K562 (cell line): ENCODE measurements around the gene CNOT1. TPM values are rescaled to one million over a fixed set of nuclear protein-coding genes. Genes with fewer than 3 reads are reported as not detected.

ENCODE experiments used
- ARID1B ChIP-seq: fragments of 450-650 bp; IDR thresholded peaks from 2 replicates; pipeline ENCODE4 v1.6.1; 2016; ENCODE audit warnings: antibody characterized with exemption, mild to moderate bottlenecking, inconsistent platforms
- DPF2 ChIP-seq: fragments of 450-650 bp; IDR thresholded peaks from 2 replicates; pipeline ENCODE4 v1.6.1; 2016
- EZH2 ChIP-seq: IDR thresholded peaks from 2 replicates; pipeline ENCODE4 v1.6.1; 2012; ENCODE audit warnings: low read depth, mild to moderate bottlenecking, inconsistent platforms, low read length, borderline replicate concordance
- FOXM1 ChIP-seq, 2 experiments: fragments of 450-650 bp in 1 of 2; sonication (generic) in 1 of 2; formaldehyde crosslinking in 1 of 2; IDR thresholded peaks; 2 replicates each; pipeline versions ENCODE4 v1.6.1 to v1.9.0; 2017 to 2022; ENCODE audit warnings: low read depth in 2 of 2, mild to moderate bottlenecking in 2 of 2, missing genetic modification reagents in 1 of 2, moderate library complexity in 1 of 2
- HDGF ChIP-seq: fragments of 450-650 bp; IDR thresholded peaks from 2 replicates; pipeline ENCODE4 v1.6.1; 2016
- KDM4B ChIP-seq, 2 experiments: fragments of 450-650 bp in 1 of 2; sonication (generic) in 1 of 2; IDR thresholded peaks; 2 replicates each; pipeline ENCODE4 v1.6.1; 2016 to 2017; ENCODE audit warnings: borderline replicate concordance in 2 of 2, antibody characterized with exemption in 1 of 2, low read depth in 1 of 2, mild to moderate bottlenecking in 1 of 2
- MYBL2 ChIP-seq, 2 experiments: fragments of 450-650 bp in 1 of 2; sonication (generic) in 1 of 2; formaldehyde crosslinking in 1 of 2; IDR thresholded peaks; 2 replicates each; pipeline versions ENCODE4 v1.6.1 to v1.8.1; 2017 to 2022; ENCODE audit warnings: borderline replicate concordance in 1 of 2, inconsistent platforms in 1 of 2, low read depth in 1 of 2, mild to moderate bottlenecking in 1 of 2, missing genetic modification reagents in 1 of 2, moderate library complexity in 1 of 2
- PHF8 ChIP-seq: fragments of 200-600 bp; sonication (generic); IDR thresholded peaks from 2 replicates; pipeline ENCODE4 v1.6.1; 2012; ENCODE audit warnings: mixed run types, mild to moderate bottlenecking, inconsistent platforms, low read length, moderate library complexity, borderline replicate concordance
- POU5F1 ChIP-seq: fragments of 150-350 bp; IDR thresholded peaks from 2 replicates; pipeline ENCODE4 v1.6.1; 2014; ENCODE audit warnings: borderline replicate concordance, low read length, low read depth, mild to moderate bottlenecking; ENCODE audit not compliant: partially characterized antibody
- PRMT5 ChIP-seq: sonication (generic); formaldehyde crosslinking; IDR thresholded peaks from 2 replicates; pipeline ENCODE4 v1.5.0; 2020; ENCODE audit warnings: missing genetic modification reagents
- PTTG1 ChIP-seq: fragments of 450-650 bp; IDR thresholded peaks from 2 replicates; pipeline ENCODE4 v1.6.1; 2016; ENCODE audit warnings: low read depth, mild to moderate bottlenecking, missing genetic modification characterization, missing compliant biosample characterization
- RFX5 ChIP-seq: IDR thresholded peaks from 2 replicates; pipeline ENCODE4 v1.6.1; 2011; ENCODE audit warnings: low read depth, mild to moderate bottlenecking, improper control_type of control experiment, low read length
- RFX7 ChIP-seq: fragments of 250-450 bp; sonication (Bioruptor Pico); IDR thresholded peaks from 2 replicates; pipeline ENCODE4 v1.5.1; 2021; ENCODE audit warnings: mild to moderate bottlenecking
- SREBF1 ChIP-seq: fragments of 150-350 bp; IDR thresholded peaks from 2 replicates; pipeline ENCODE4 v1.6.1; 2014; ENCODE audit warnings: antibody characterized with exemption, low read depth, low read length, borderline replicate concordance
- U2AF1 ChIP-seq: fragments of 200-400 bp; formaldehyde crosslinking; optimal IDR thresholded peaks from 2 replicates; pipeline ENCODE3; 2017; ENCODE audit warnings: mild to moderate bottlenecking, low read depth, low read length, moderate library complexity
- ZNF239 ChIP-seq: fragments of 250-450 bp; sonication (Bioruptor Pico); IDR thresholded peaks from 2 replicates; pipeline ENCODE4 v1.4.0; 2020; ENCODE audit warnings: mild to moderate bottlenecking
- polyA plus RNA-seq, 8 experiments: library from polyadenylated mRNA; depleted of rRNA in 4 of 8; stranded (reverse) in 5 of 8; unstranded in 3 of 8; fragments of >200 nt; fragmentation: Nextera tagmentation in 2 of 8; fragmentation: Illumina TruSeq in 1 of 8; extraction: Ambion mirVana in 2 of 8; extraction: Trizol in 1 of 8; gene quantifications; 2 replicates each; pipeline versions ENCODE4 v1.2.1 to v1.2.3, GENCODE V29; 2011 to 2014; ENCODE audit warnings: inconsistent platforms in 1 of 8, missing spikeins in 1 of 8
- total RNA-seq, 7 experiments: library from RNA; depleted of rRNA in 6 of 7; stranded (reverse); fragments of >200 nt in 6 of 7; fragmentation: Illumina TruSeq in 2 of 7; extraction: Trizol in 2 of 7; gene quantifications; 2 replicates each; pipeline versions ENCODE4 v1.2.1 to v1.2.3, GENCODE V29; 2011 to 2021; ENCODE audit warnings: low replicate concordance in 1 of 7
- TF ChIP-seq, protein P1 (sequence below): fragments of 250-450 bp; sonication (Bioruptor Pico); IDR thresholded peaks from 2 replicates; pipeline ENCODE4 v1.4.0; 2020; ENCODE audit warnings: mild to moderate bottlenecking, moderate library complexity, borderline replicate concordance
- TF ChIP-seq, protein P2 (sequence below): fragments of 450-650 bp; IDR thresholded peaks from 2 replicates; pipeline ENCODE4 v1.6.1; 2017; ENCODE audit warnings: antibody characterized with exemption
- TF ChIP-seq, protein P3 (sequence below): fragments of 450-650 bp; conservative IDR thresholded peaks from 2 replicates; pipeline ENCODE4 v1.6.1; 2016; ENCODE audit warnings: missing genetic modification characterization, low read depth, mild to moderate bottlenecking, missing compliant biosample characterization, moderate library complexity

The CNOT1 gene
- total and polyA plus RNA-seq, 9 of the 15 experiments (the other 6 are each of a cell fraction or from before 2014, with no cell fraction given), result 110 to 270 (median 220) TPM

DNA sequence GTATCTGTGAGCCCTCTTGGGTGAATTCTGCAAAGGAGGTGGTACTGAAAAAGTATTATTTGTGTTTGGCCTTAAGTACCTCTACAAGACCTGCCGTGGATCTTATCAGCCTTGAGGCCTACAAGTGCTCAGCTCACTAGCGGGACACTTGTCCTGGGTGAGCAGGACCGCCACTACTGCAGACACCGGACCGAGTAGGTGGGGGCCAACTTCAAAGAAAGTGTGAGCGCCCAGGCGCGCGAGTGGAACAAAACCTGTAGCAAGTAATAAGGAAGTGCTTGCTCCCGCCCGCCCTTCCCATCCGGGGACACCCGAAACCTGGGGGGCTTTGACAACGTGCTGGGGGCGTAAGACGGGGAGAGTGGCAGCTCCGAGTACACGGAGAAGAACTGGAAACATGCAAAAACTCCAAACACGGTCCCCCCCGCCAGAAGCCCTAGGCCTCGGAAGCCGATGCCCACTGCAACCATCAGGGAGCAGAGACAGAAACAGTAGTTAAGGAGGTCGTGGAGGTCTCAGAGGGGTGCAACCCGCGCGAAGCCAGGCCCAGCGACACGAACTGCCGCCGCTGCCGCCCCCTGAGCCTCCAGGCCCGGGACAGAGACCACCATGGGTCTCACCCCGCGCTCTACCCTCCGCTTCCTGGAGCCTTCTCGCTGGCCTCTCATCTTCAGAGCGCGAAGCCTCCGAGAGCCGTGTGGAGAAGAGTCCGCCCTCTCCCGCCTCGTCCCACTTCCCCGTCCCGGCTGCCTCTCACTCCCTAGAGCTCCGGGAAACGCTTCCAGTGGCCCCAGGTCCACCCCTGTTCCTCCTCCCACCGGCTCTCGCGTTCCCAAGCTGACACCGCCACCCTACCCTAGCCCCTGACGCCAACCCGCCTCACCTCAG, 537 bp downstream of the CNOT1 start (continued):
- TF ChIP-seq, protein P1, sequence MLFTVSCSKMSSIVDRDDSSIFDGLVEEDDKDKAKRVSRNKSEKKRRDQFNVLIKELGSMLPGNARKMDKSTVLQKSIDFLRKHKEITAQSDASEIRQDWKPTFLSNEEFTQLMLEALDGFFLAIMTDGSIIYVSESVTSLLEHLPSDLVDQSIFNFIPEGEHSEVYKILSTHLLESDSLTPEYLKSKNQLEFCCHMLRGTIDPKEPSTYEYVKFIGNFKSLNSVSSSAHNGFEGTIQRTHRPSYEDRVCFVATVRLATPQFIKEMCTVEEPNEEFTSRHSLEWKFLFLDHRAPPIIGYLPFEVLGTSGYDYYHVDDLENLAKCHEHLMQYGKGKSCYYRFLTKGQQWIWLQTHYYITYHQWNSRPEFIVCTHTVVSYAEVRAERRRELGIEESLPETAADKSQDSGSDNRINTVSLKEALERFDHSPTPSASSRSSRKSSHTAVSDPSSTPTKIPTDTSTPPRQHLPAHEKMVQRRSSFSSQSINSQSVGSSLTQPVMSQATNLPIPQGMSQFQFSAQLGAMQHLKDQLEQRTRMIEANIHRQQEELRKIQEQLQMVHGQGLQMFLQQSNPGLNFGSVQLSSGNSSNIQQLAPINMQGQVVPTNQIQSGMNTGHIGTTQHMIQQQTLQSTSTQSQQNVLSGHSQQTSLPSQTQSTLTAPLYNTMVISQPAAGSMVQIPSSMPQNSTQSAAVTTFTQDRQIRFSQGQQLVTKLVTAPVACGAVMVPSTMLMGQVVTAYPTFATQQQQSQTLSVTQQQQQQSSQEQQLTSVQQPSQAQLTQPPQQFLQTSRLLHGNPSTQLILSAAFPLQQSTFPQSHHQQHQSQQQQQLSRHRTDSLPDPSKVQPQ (CRISPR knock-in tag), result no peak
- 0 out of 4 replicates have a peak, but pooled peaks of 1 of the 2 experiments have one; percentile 57 for TF ChIP-seq KDM4B (IDR thresholded peaks at IDR 0.05; ENCODE audit: borderline replicate concordance in 2 of 2, low read depth in 1 of 2)
- no peak for TF ChIP-seq MYBL2 (IDR thresholded peaks at IDR 0.05; ENCODE audit: low read depth)
- no peak for TF ChIP-seq MYBL2 (CRISPR knock-in tag; IDR thresholded peaks at IDR 0.05; ENCODE audit: borderline replicate concordance)
- TF ChIP-seq RFX7 (CRISPR knock-in tag), result no peak
- TF ChIP-seq FOXM1 (IDR thresholded peaks at IDR 0.05; ENCODE audit: low read depth), result no peak
- TF ChIP-seq FOXM1 (CRISPR knock-in tag; IDR thresholded peaks at IDR 0.05; ENCODE audit: low read depth), result no peak
- TF ChIP-seq ARID1B, result no peak; the same call in 1 of the 2 replicates
- TF ChIP-seq U2AF1, result no peak
- TF ChIP-seq, protein P2, sequence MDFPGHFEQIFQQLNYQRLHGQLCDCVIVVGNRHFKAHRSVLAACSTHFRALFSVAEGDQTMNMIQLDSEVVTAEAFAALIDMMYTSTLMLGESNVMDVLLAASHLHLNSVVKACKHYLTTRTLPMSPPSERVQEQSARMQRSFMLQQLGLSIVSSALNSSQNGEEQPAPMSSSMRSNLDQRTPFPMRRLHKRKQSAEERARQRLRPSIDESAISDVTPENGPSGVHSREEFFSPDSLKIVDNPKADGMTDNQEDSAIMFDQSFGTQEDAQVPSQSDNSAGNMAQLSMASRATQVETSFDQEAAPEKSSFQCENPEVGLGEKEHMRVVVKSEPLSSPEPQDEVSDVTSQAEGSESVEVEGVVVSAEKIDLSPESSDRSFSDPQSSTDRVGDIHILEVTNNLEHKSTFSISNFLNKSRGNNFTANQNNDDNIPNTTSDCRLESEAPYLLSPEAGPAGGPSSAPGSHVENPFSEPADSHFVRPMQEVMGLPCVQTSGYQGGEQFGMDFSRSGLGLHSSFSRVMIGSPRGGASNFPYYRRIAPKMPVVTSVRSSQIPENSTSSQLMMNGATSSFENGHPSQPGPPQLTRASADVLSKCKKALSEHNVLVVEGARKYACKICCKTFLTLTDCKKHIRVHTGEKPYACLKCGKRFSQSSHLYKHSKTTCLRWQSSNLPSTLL, result no peak
- TF ChIP-seq RFX5, result no peak
- no peak for TF ChIP-seq PRMT5 (CRISPR knock-in tag)
- TF ChIP-seq SREBF1, result no peak
- no peak for TF ChIP-seq POU5F1
- TF ChIP-seq, protein P3, sequence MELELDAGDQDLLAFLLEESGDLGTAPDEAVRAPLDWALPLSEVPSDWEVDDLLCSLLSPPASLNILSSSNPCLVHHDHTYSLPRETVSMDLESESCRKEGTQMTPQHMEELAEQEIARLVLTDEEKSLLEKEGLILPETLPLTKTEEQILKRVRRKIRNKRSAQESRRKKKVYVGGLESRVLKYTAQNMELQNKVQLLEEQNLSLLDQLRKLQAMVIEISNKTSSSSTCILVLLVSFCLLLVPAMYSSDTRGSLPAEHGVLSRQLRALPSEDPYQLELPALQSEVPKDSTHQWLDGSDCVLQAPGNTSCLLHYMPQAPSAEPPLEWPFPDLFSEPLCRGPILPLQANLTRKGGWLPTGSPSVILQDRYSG, result no peak
- no peak for TF ChIP-seq ZNF239 (CRISPR knock-in tag)
- TF ChIP-seq DPF2, result no peak
- TF ChIP-seq PHF8, result peak; percentile 96
- no peak for TF ChIP-seq HDGF
- TF ChIP-seq EZH2, result no peak
- no peak for TF ChIP-seq PTTG1 (tag)
